Astrocyte of the hippocampus (primary cell): Measurements from ENCODE around the gene FAM174C.

ENCODE experiments used
- DNase-seq: peaks from one replicate; pipeline ENCODE4 v3.0.0; 2011; ENCODE audit warnings: low read depth, low spot score

FAM174C gene

GRCh38 chr19:1260749-1261537 is 14.4 kb upstream of the FAM174C start:
- peak; percentile 99 for DNase-seq

- no peak for DNase-seq
These were observed 13.9 kb upstream of the FAM174C start for GRCh38 chr19:1261538-1261797.

- peak; percentile 92 for DNase-seq
These were observed 13.3 kb upstream of the FAM174C start for GRCh38 chr19:1261798-1262622.

- DNase-seq, result peak; percentile 16
These were observed 12.7 kb upstream of the FAM174C start for GRCh38 chr19:1262623-1263123.

GRCh38 chr19:1263188-1263587 is 12.1 kb upstream of the FAM174C start:
- DNase-seq, result no peak

GRCh38 chr19:1264801-1265614 is 10.3 kb upstream of the FAM174C start:
- DNase-seq, result peak; percentile 93

GRCh38 chr19:1265615-1266128 is 9.7 kb upstream of the FAM174C start:
- peak; percentile 72 for DNase-seq

GRCh38 chr19:1266129-1266915 is 9.0 kb upstream of the FAM174C start:
- peak; percentile 93 for DNase-seq

- DNase-seq, result peak; percentile 87
These were observed 8.3 kb upstream of the FAM174C start for GRCh38 chr19:1266916-1267476.

- peak; percentile 62 for DNase-seq
These were observed 7.7 kb upstream of the FAM174C start for GRCh38 chr19:1267477-1268225.

- no peak for DNase-seq
These were observed 6.9 kb upstream of the FAM174C start for GRCh38 chr19:1268226-1269064.

- peak; percentile 100 for DNase-seq
These were observed 6.3 kb upstream of the FAM174C start, which contains the start of gene CIRBP for GRCh38 chr19:1269065-1269477. Gene CIRBP (plus strand): TSS chr19:1269332. CDS start chr19:1270934, 1,602 bp downstream.

- DNase-seq, result peak; percentile 95
These were observed 5.7 kb upstream of the FAM174C start for GRCh38 chr19:1269478-1270212.

- no peak for DNase-seq
These were observed 5.0 kb upstream of the FAM174C start for GRCh38 chr19:1270213-1270853.

GRCh38 chr19:1270854-1271527 is 4.3 kb upstream of the FAM174C start:
- no peak for DNase-seq

GRCh38 chr19:1271528-1272422 is 3.6 kb upstream of the FAM174C start:
- no peak for DNase-seq
